K562 (cell line): ENCODE measurements around the gene MAGI2. TPM values are rescaled to one million over a fixed set of nuclear protein-coding genes. Genes with fewer than 3 reads are reported as not detected.

ENCODE experiments used
- ATAC-seq: fragments of 200-7000 bp; cut with Tn5 transposase; 3 replicates; pipeline ENCODE4 v1.9.1; 2020; ENCODE audit warnings: moderate library complexity
- BruUV-seq: library from RNA; stranded (reverse); fragments of 400-500 nt; replicated peaks from 2 replicates; lab custom pipeline; 2021; lab: Mats Ljungman, UMichigan
- CTCF ChIA-PET: fragments of 300-600 bp; formaldehyde crosslinking; extraction: SDS; loops from one replicate; lab custom pipeline; 2021; ENCODE audit warnings: low intra/inter-chr PET ratio; lab: Yijun Ruan, JAX
- POLR2A ChIA-PET: fragments of 300-600, 350-650 bp; sonication (Branson Sonifier 250); formaldehyde crosslinking; extraction: SDS; loops from one replicate; lab custom pipeline; 2021; ENCODE audit warnings: antibody characterized with exemption, inconsistent platforms; lab: Yijun Ruan, JAX
- DNase-seq, 4 experiments: peaks; one replicate each; pipeline versions ENCODE4 v3.0.0 to v3.0.0-alpha.2; 2011 to 2018; ENCODE audit warnings: low spot score in 3 of 4, mixed read lengths in 3 of 4; ENCODE audit errors: extremely low read depth in 1 of 4
- FAIRE-seq: peaks from 2 replicates; lab custom pipeline; 2011; peaks lifted over from hg19 to GRCh38; lab: Jason Lieb, UNC
- H2AFZ ChIP-seq: 2 replicates; pipeline ENCODE4 v1.6.0; 2011; ENCODE audit warnings: low read depth, low read length, control low read depth, inconsistent platforms
- H3K27ac ChIP-seq: fragments of 200-600 bp; 3 replicates; pipeline ENCODE4 v1.8.0; 2011; ENCODE audit warnings: low read depth, mild to moderate bottlenecking, control low read depth, inconsistent platforms, low read length, moderate library complexity, mixed read lengths; ENCODE audit errors: extremely low read depth
- H3K27me3 ChIP-seq, 2 experiments: fragments of 300-600 bp in 1 of 2; 2 replicates in 1 of 2; 3 replicates in 1 of 2; pipeline versions ENCODE4 v1.6.0 to v1.8.0; 2011; ENCODE audit warnings: inconsistent platforms in 2 of 2, low read length in 2 of 2, mild to moderate bottlenecking in 1 of 2, mixed read lengths in 1 of 2, moderate library complexity in 1 of 2; ENCODE audit not compliant: control insufficient read depth in 2 of 2, insufficient read depth in 2 of 2
- H3K36me3 ChIP-seq: fragments of 300-600 bp; 3 replicates; pipeline ENCODE4 v1.8.0; 2011; ENCODE audit warnings: mild to moderate bottlenecking, low read length, inconsistent platforms; ENCODE audit not compliant: control insufficient read depth, insufficient read depth
- H3K4me1 ChIP-seq, 2 experiments: fragments of 200-600 bp in 1 of 2; replicated peaks in 1 of 2; 2 replicates in 1 of 2; 3 replicates in 1 of 2; pipeline versions ENCODE4 v1.5.1 to v1.8.0; 2011; ENCODE audit warnings: inconsistent platforms in 2 of 2, low read length in 2 of 2, mild to moderate bottlenecking in 1 of 2, mixed read lengths in 1 of 2, moderate library complexity in 1 of 2; ENCODE audit not compliant: control insufficient read depth in 2 of 2, insufficient read depth in 2 of 2
- H3K4me2 ChIP-seq: 2 replicates; pipeline ENCODE4 v1.6.1; 2011; ENCODE audit warnings: low read length, control low read depth, inconsistent platforms, mixed read lengths; ENCODE audit not compliant: insufficient read depth
- H3K4me3 ChIP-seq: fragments of 200-600 bp; sonication (generic), shearing (Covaris generic); 2 replicates; pipeline ENCODE4 v1.5.1; 2016; ENCODE audit warnings: control low read depth, inconsistent platforms
- H3K79me2 ChIP-seq: fragments of 200-600 bp; 3 replicates; pipeline ENCODE4 v1.8.0; 2011; ENCODE audit warnings: low read length, inconsistent platforms; ENCODE audit not compliant: control insufficient read depth, insufficient read depth
- H3K9ac ChIP-seq, 2 experiments: 2 replicates each; pipeline versions ENCODE4 v1.6.0 to v1.6.1; 2011; ENCODE audit warnings: low read depth in 2 of 2, low read length in 2 of 2, control low read depth in 1 of 2, inconsistent platforms in 1 of 2, mild to moderate bottlenecking in 1 of 2, mixed read lengths in 1 of 2; ENCODE audit not compliant: insufficient read depth in 1 of 2
- H3K9me1 ChIP-seq: one replicate; pipeline ENCODE4 v1.6.0; 2011; ENCODE audit warnings: inconsistent platforms, mild to moderate bottlenecking, low read length, moderate library complexity; ENCODE audit not compliant: control insufficient read depth, insufficient read depth
- H3K9me3 ChIP-seq: replicated peaks from 2 replicates; pipeline ENCODE4 v1.5.1; 2011; ENCODE audit warnings: low read depth, low read length, inconsistent platforms; ENCODE audit not compliant: control insufficient read depth, insufficient read depth
- H4K20me1 ChIP-seq: replicated peaks from 2 replicates; pipeline ENCODE4 v1.6.1; 2011; ENCODE audit warnings: low read length, inconsistent platforms, mixed read lengths; ENCODE audit not compliant: control insufficient read depth, insufficient read depth
- DEAF1 ChIP-seq: fragments of 450-650 bp; formaldehyde crosslinking; IDR thresholded peaks from 2 replicates; pipeline ENCODE4 v1.4.0; 2020; ENCODE audit warnings: mild to moderate bottlenecking, moderate library complexity
- HNRNPUL1 ChIP-seq: fragments of 200-400 bp; formaldehyde crosslinking; IDR thresholded peaks from 2 replicates; pipeline ENCODE4 v1.6.1; 2017; ENCODE audit warnings: low read length
- IFI16 ChIP-seq: fragments of 250-450 bp; sonication (Bioruptor Pico); IDR thresholded peaks from 2 replicates; pipeline ENCODE4 v2.1.2; 2022; ENCODE audit warnings: mild to moderate bottlenecking, inconsistent platforms
- MNT ChIP-seq, 2 experiments: fragments of 450-650 bp; conservative IDR thresholded peaks; 2 replicates each; pipeline ENCODE4 v1.6.1; 2017; ENCODE audit warnings: mild to moderate bottlenecking in 2 of 2, moderate library complexity in 2 of 2
- NCOR1 ChIP-seq: fragments of 450-650 bp; IDR thresholded peaks from 2 replicates; pipeline ENCODE4 v1.6.1; 2016; ENCODE audit warnings: mild to moderate bottlenecking, moderate library complexity
- NKRF ChIP-seq: fragments of 450-650 bp; IDR thresholded peaks from 2 replicates; pipeline ENCODE4 v1.6.1; 2016; ENCODE audit warnings: borderline replicate concordance
- NR3C1 ChIP-seq: sonication (generic); formaldehyde crosslinking; IDR thresholded peaks from 2 replicates; pipeline ENCODE4 v1.8.1; 2022; ENCODE audit warnings: missing genetic modification reagents
- STAT5B ChIP-seq: fragments of 250-450 bp; sonication (Bioruptor Pico); IDR thresholded peaks from 2 replicates; pipeline ENCODE4 v1.8.0; 2021; ENCODE audit warnings: mild to moderate bottlenecking, inconsistent platforms
- TCF7 ChIP-seq: sonication (generic); IDR thresholded peaks from 2 replicates; pipeline ENCODE4 v1.6.1; 2016; ENCODE audit warnings: antibody characterized with exemption, borderline replicate concordance
- ZBTB1 ChIP-seq: sonication (generic); formaldehyde crosslinking; IDR thresholded peaks from 2 replicates; pipeline ENCODE4 v1.8.1; 2023; ENCODE audit warnings: missing genetic modification reagents, low read depth, mild to moderate bottlenecking, borderline replicate concordance
- ZNF232 ChIP-seq: sonication (generic); formaldehyde crosslinking; IDR thresholded peaks from 2 replicates; pipeline ENCODE4 v1.8.0; 2022; ENCODE audit warnings: mild to moderate bottlenecking, missing genetic modification reagents
- ZNF263 ChIP-seq: sonication (generic); formaldehyde crosslinking; IDR thresholded peaks from 2 replicates; pipeline ENCODE4 v1.8.0; 2022; ENCODE audit warnings: mild to moderate bottlenecking, missing genetic modification reagents, borderline replicate concordance
- ZNF395 ChIP-seq: fragments of 200-800 bp; sonication (Bioruptor generic); IDR thresholded peaks from 2 replicates; pipeline ENCODE4 v1.6.1; 2017; ENCODE audit warnings: missing genetic modification characterization, missing compliant biosample characterization
- WGBS: fragments of 100-300 bp; shearing (Covaris generic); methylation state at CpG from one replicate; pipeline ENCODE4 v1.1.6; 2016; ENCODE audit warnings: low coverage, mixed read lengths; ENCODE audit not compliant: insufficient coverage; ENCODE audit errors: missing lambda C conversion rate; 5-methylcytosine and 5-hydroxymethylcytosine counted together
- in situ Hi-C: fragments of 300-500 bp; cut with MboI; formaldehyde crosslinking; loops from 4 replicates; pipeline ENCODE4 v1.15.0; 2018; ENCODE audit warnings: inconsistent platforms, mixed read lengths
- intact Hi-C: fragments of 100-400 bp; cut with micrococcal nuclease; formaldehyde crosslinking; loops from 2 replicates; pipeline ENCODE4 v1.14.2; 2022
- polyA plus RNA-seq, 8 experiments: library from polyadenylated mRNA; depleted of rRNA in 4 of 8; stranded (reverse) in 5 of 8; unstranded in 3 of 8; fragments of >200 nt; fragmentation: Nextera tagmentation in 2 of 8; fragmentation: Illumina TruSeq in 1 of 8; extraction: Ambion mirVana in 2 of 8; extraction: Trizol in 1 of 8; gene quantifications; 2 replicates each; pipeline versions ENCODE4 v1.2.1 to v1.2.3, GENCODE V29; 2011 to 2014; ENCODE audit warnings: inconsistent platforms in 1 of 8, missing spikeins in 1 of 8
- total RNA-seq, 7 experiments: library from RNA; depleted of rRNA in 6 of 7; stranded (reverse); fragments of >200 nt in 6 of 7; fragmentation: Illumina TruSeq in 2 of 7; extraction: Trizol in 2 of 7; gene quantifications; 2 replicates each; pipeline versions ENCODE4 v1.2.1 to v1.2.3, GENCODE V29; 2011 to 2021; ENCODE audit warnings: low replicate concordance in 1 of 7
- TF ChIP-seq, protein P1 (sequence below): sonication (generic); formaldehyde crosslinking; IDR thresholded peaks from 2 replicates; pipeline ENCODE4 v1.8.1; 2022; ENCODE audit warnings: missing genetic modification reagents

Gene MAGI2
- total and polyA plus RNA-seq, 9 of the 15 experiments (the other 6 are each of a cell fraction or from before 2014, with no cell fraction given), result 0.27 to 1.4 (median 0.70) TPM

DNA sequence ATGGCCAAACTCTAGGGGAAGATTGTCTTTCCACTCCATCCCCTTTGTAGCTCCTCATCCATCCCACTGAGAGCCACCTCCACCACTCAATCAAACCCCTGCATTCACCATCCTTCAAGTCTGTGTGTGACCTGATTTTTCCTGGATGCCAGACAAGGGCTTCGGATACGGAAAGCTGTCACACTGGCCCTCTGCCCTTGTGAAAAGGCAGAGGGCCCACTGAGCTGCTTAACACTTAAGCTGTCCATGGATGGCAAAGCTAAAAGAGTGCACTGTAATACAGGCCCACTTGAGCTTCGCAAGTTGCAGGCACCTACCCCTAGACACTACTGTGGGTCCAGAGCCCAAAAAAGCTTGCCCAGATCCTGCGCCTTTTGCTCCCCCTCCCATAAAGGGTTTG lies 237.2 kb downstream of the MAGI2 start (continued):
- no peak for TF ChIP-seq NCOR1
- TF ChIP-seq, all 486 proteins: peak for 0

GRCh38 chr7:79212334-79212733 lies 241.1 kb downstream of the MAGI2 start:
- Histone ChIP-seq H4K20me1 (no peaks in the 10 kb centered on the region), H3K9me1 (no peaks in the 10 kb centered on the region), H3K27me3 (no peaks in the 10 kb centered on the region), H3K9ac (no peak overlapping the region), H3K27ac (no peak overlapping the region), H3K79me2 (no peaks in the 10 kb centered on the region), H3K9me3 (no peaks in the 10 kb centered on the region), H3K4me3 (no peak overlapping the region), H2AFZ (no peak overlapping the region), H3K4me2 (no peak overlapping the region), H3K36me3 (no peaks in the 10 kb centered on the region), H3K4me1 (no peaks in the 10 kb centered on the region)
- ATAC-seq, result no peak
- CTCF ChIA-PET, result no interaction called here
- intact Hi-C loops, result no loop called here
- no peak for FAIRE-seq
- in situ Hi-C loops, result no loop called here
- WGBS, result 0% methylated on average over 1 of the region's 1 CpG
- POLR2A ChIA-PET, result no interaction called here
- no TSS peak for BruUV-seq
- no peak for DNase-seq
- TF ChIP-seq IFI16 (no peak), HNRNPUL1 (no peak), NKRF (no peak), DEAF1 (no peak), TCF7 (no peak), ZNF395 (CRISPR knock-in tag) (no peak), ZNF263 (CRISPR knock-in tag) (no peak), ZBTB1 (CRISPR knock-in tag) (no peak), MNT (conservative IDR thresholded peaks at IDR 0.05) (no peak), NR3C1 (CRISPR knock-in tag) (no peak), STAT5B (CRISPR knock-in tag) (no peak), ZNF232 (CRISPR knock-in tag) (no peak)
- TF ChIP-seq, protein P1, sequence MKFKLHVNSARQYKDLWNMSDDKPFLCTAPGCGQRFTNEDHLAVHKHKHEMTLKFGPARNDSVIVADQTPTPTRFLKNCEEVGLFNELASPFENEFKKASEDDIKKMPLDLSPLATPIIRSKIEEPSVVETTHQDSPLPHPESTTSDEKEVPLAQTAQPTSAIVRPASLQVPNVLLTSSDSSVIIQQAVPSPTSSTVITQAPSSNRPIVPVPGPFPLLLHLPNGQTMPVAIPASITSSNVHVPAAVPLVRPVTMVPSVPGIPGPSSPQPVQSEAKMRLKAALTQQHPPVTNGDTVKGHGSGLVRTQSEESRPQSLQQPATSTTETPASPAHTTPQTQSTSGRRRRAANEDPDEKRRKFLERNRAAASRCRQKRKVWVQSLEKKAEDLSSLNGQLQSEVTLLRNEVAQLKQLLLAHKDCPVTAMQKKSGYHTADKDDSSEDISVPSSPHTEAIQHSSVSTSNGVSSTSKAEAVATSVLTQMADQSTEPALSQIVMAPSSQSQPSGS, result no peak
